Measurements from ENCODE around the gene MDGA2.

GRCh38 chr14:47284283-47284682 lies 391.1 kb downstream of the MDGA2 start:
- no peak for TF ChIP-seq SP1 (IDR thresholded peaks at IDR 0.05)
- no peak for TF ChIP-seq NFRKB (IDR thresholded peaks at IDR 0.05)
- no peak for TF ChIP-seq PKNOX1 (IDR thresholded peaks at IDR 0.05)
- TF ChIP-seq L3MBTL2 (conservative IDR thresholded peaks at IDR 0.05), result no peak
- no peak for TF ChIP-seq SUZ12 (IDR thresholded peaks at IDR 0.05)
- no peak for TF ChIP-seq ARNT (IDR thresholded peaks at IDR 0.05)
- TF ChIP-seq TARDBP (IDR thresholded peaks at IDR 0.05), result no peak
- TF ChIP-seq BHLHE40 (IDR thresholded peaks at IDR 0.05; ENCODE audit: borderline replicate concordance), result no peak
- no peak for TF ChIP-seq HDGF (IDR thresholded peaks at IDR 0.05; ENCODE audit: borderline replicate concordance)
- no peak for TF ChIP-seq ELF4 (IDR thresholded peaks at IDR 0.05)
